ENCODE measurements around the gene SLBP.
"Not testable (repeated sequence)": the region's sequence is repeated elsewhere in the genome, so short reads cannot be mapped to it uniquely, and the experiment has no call there.

SLBP gene

GRCh38 chr4:1711055-1711570, 1.0 kb downstream of the SLBP start:
- no peak for DNase-seq (ENCODE audit: low spot score)

- no peak for DNase-seq (ENCODE audit: low spot score)
Measured at GRCh38 chr4:1708581-1708980, 3.5 kb downstream of the SLBP start.

- no peak for DNase-seq (ENCODE audit: low spot score)
Measured at GRCh38 chr4:1706358-1706757, 5.8 kb downstream of the SLBP start.

- no peak for DNase-seq (ENCODE audit: low spot score)
Measured at GRCh38 chr4:1705732-1706131, 6.4 kb downstream of the SLBP start.

- DNase-seq (ENCODE audit: low spot score), result no peak
Measured at GRCh38 chr4:1703867-1704266, 8.3 kb downstream of the SLBP start.

GRCh38 chr4:1701671-1702070, 10.4 kb downstream of the SLBP start:
- DNase-seq (ENCODE audit: low spot score), result not testable (repeated sequence)

GRCh38 chr4:1695913-1696312, 16.2 kb downstream of the SLBP start:
- peak; percentile 32 for DNase-seq (ENCODE audit: low spot score)

GRCh38 chr4:1693131-1693896, 18.8 kb downstream of the SLBP start:
- peak; percentile 58 for DNase-seq (ENCODE audit: low spot score)

GRCh38 chr4:1691737-1692373, 20.3 kb downstream of the SLBP start:
- no peak for DNase-seq (ENCODE audit: low spot score)

GRCh38 chr4:1690698-1691097, 21.4 kb downstream of the SLBP start:
- no peak for DNase-seq (ENCODE audit: low spot score)

- DNase-seq (ENCODE audit: low spot score), result no peak
Measured at GRCh38 chr4:1686440-1687036, 25.6 kb downstream of the SLBP start.

GRCh38 chr4:1685235-1686150, 26.6 kb downstream of the SLBP start:
- no peak for DNase-seq (ENCODE audit: low spot score)

- DNase-seq (ENCODE audit: low spot score), result no peak
Measured at GRCh38 chr4:1684506-1685234, 27.4 kb downstream of the SLBP start.

GRCh38 chr4:1683736-1684505, 28.2 kb downstream of the SLBP start, which contains the start of gene FAM53A:
Gene FAM53A (minus strand): TSS chr4:1684313. CDS start chr4:1668741, 15,572 bp downstream.
- DNase-seq (ENCODE audit: low spot score), result peak; percentile 86

GRCh38 chr4:1683261-1683735, 28.8 kb downstream of the SLBP start:
- DNase-seq (ENCODE audit: low spot score), result no peak

- no peak for DNase-seq (ENCODE audit: low spot score)
Measured at GRCh38 chr4:1682860-1683259, 29.3 kb downstream of the SLBP start.

- DNase-seq (ENCODE audit: low spot score), result no peak
Measured at GRCh38 chr4:1678244-1678643, 33.9 kb downstream of the SLBP start.

- no peak for DNase-seq (ENCODE audit: low spot score)
Measured at GRCh38 chr4:1676605-1677525, 35.3 kb downstream of the SLBP start.

- DNase-seq (ENCODE audit: low spot score), result no peak
Measured at GRCh38 chr4:1675802-1676137, 36.3 kb downstream of the SLBP start.

Data from putamen (tissue), 1 donor.